HG03095 (cell line): ENCODE measurements around the gene AHRR.
"Not testable (repeated sequence)": the region's sequence is repeated elsewhere in the genome, so short reads cannot be mapped to it uniquely, and the experiment has no call there.

Source experiments
- ATAC-seq: cut with Tn5 transposase; IDR thresholded peaks from one replicate; pipeline ENCODE4 v1.9.1; 2021; ENCODE audit warnings: moderate library complexity; ENCODE audit not compliant: unreplicated experiment

AHRR gene

GRCh38 chr5:392431-392988 is 71.0 kb downstream of the AHRR start:
- peak; percentile 76 for ATAC-seq

GRCh38 chr5:393846-394275 is 72.3 kb downstream of the AHRR start:
- no peak for ATAC-seq

- no peak for ATAC-seq
These were observed 73.2 kb downstream of the AHRR start for GRCh38 chr5:394671-395155.

GRCh38 chr5:395156-395920 is 73.8 kb downstream of the AHRR start:
- ATAC-seq, result no peak

GRCh38 chr5:395921-396530 is 74.5 kb downstream of the AHRR start:
- no peak for ATAC-seq

GRCh38 chr5:396531-396961 is 75.0 kb downstream of the AHRR start:
- no peak for ATAC-seq

- ATAC-seq, result not testable (repeated sequence)
These were observed 76.6 kb downstream of the AHRR start for GRCh38 chr5:398141-398474.

GRCh38 chr5:398475-399295 is 77.2 kb downstream of the AHRR start:
- ATAC-seq, result no peak

GRCh38 chr5:399296-400281 is 78.1 kb downstream of the AHRR start:
- peak; percentile 59 for ATAC-seq

GRCh38 chr5:400282-401145 is 79.0 kb downstream of the AHRR start:
- peak; percentile 14 for ATAC-seq

GRCh38 chr5:401146-402034 is 79.9 kb downstream of the AHRR start:
- ATAC-seq, result no peak

GRCh38 chr5:402219-402614 is 80.7 kb downstream of the AHRR start:
- not testable (repeated sequence) for ATAC-seq

GRCh38 chr5:402615-403359 is 81.3 kb downstream of the AHRR start:
- ATAC-seq, result peak; percentile 57

GRCh38 chr5:403995-404394 is 82.5 kb downstream of the AHRR start:
- ATAC-seq, result no peak

GRCh38 chr5:404666-405241 is 83.2 kb downstream of the AHRR start:
- no peak for ATAC-seq

GRCh38 chr5:405421-405820 is 83.9 kb downstream of the AHRR start:
- no peak for ATAC-seq

GRCh38 chr5:406041-406440 is 84.5 kb downstream of the AHRR start:
- no peak for ATAC-seq
